HG03097 (cell line): ENCODE measurements around the gene HFE.
"Not testable (repeated sequence)": the region's sequence is repeated elsewhere in the genome, so short reads cannot be mapped to it uniquely, and the experiment has no call there.

Source experiments
- ATAC-seq: cut with Tn5 transposase; IDR thresholded peaks from one replicate; pipeline ENCODE4 v1.9.1; 2021; ENCODE audit not compliant: unreplicated experiment, low FRiP score

HFE gene

DNA sequence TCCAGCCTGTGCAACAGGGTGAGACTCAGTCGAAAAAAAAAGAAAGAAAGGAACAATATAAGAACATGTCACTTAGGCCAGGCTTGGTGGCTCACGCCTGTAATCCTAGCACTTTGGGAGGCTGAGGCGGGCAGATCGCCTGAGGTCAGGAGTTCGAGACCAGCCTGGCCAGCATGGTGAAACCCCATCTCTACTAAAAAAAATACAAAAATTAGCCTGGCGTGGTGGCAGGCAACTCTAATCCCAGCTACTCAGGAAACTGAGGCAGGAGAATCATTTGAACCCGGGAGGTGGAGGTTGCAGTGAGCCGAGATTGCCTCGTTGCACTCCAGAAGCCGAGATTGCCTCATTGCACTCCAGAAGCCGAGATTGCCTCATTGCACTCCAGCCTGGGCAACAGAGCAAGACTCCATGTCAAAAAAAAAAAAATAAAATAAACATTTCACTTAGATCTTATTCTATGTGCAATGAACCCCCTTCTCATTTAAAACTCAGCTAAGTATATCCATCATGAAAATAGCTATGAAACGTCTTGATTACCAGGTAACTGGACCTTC, 28.7 kb upstream of the HFE start:
- not testable (repeated sequence) for ATAC-seq

DNA sequence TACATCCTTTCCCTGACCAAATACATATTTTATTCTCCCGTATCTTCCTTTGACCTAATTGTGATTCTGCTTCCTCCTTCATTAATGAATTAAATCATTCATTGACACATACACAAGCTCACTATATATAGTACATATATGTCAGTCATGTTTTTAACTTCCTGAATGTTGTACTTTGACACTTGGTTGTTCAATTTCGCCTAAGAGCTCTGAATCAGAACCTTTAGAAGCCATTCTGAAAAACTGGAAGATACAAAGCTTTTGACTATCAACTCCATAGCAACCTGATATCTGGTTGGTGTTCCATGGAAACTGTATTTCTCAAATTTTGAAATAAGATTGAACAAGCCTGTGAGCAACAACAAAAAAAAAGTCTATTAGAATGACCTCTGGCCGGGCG, 27.3 kb upstream of the HFE start:
- no peak for ATAC-seq

DNA sequence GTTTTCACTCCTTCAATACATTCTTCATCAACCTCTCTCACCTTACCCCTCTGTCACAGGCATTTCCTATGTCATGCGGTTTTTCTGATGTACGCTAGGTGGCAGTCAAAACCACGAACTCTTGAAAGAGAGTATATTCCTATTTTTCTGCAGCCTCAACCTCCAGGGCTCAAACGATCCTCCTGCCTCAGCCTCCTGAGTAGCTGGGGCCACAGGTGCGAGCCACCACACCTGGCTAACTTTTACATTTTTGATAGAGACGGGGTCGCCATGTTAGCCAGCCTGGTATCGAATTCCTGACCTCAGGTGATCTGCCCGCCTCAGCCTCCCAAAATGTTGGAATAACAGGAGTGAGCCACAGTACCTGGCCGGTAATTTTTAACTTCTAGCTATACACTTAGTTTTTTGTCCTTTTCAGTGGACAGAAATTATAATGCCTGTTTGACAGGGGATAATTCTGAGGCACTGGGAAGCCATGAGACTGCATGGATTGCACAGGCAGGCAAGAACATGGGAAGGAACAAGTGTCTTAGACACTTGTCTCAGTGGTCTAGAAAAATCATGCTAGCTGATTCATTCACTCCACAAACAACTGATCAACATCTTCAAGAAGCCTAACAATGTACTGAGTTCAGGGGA, 22.5 kb upstream of the HFE start:
- no peak for ATAC-seq

DNA sequence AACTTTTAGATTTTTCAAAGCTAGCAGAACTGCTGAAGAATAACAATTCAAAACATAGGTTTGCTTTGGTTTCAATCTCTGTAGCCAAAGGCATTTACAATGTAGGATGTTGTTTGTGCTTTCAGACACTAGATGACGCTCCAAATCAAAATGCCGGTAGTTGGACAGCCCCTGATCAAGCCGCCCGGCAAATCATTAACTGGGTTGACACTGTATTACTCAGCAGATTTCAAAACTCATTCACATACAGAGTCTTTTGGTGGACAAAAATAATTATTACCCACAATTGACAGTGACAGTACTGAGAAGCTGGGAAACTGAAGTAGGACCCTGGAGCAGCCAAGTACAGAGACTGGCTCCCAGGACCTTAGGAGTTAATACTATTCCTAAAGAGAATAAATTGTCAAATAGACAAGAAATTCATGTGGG, 21.3 kb upstream of the HFE start:
- ATAC-seq = peak; percentile 86

DNA sequence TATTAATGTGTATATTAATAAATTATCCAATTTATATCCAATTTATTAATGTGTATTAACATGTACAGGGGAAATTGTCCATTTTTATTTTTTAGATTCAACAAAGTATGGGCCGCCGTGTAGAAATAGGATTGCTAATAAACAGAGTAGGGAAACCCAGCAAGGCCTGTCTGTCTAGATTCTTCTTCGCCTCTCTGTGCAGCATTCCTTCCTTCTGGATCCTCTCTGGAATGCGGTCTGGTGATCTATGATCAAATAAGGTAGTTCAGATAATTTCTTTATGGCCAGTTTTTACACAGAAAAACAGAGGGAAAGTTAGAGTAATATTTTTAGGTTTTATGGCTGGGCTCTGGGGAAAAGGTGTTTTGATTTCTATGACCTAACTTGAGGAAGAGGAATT, 19.9 kb upstream of the HFE start:
- ATAC-seq = no peak

DNA sequence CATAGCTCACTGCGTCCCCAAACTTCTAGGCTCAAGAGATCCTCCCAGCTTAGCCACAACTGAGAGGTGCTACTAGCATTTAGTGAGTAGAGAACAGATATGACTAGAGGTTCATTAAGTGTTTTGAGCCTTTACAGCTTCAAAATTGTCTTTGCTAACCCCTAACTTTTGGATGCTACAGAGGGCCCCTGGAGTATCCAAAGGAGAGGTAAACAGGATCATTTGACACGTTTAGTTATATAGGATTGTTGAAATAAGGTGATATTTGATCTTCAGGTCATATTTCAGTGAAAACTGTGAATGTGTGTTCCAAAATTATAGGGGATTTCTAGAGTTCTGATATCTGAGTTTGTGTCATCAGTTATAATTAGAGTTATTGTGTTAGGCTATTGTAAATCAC, 19.2 kb upstream of the HFE start:
- ATAC-seq = no peak

DNA sequence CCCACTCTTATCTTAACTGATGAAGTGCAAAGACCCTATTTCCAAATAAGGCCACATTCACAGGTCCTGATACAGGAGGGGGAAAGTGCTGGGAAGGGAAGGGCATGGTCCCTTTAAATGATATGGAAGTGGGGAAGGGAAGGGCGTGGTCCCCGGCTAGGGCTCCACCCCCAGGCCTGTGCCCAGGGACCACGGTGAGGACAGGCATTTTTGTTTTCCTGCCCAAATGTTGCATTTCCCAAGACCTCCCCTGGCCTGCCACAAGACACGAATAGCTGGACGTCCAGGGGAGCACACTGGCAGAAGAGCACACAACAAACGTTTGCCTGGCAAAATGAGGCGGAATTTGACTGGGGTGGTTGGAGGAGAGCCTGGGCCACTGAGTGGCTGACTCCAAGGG, 16.1 kb upstream of the HFE start:
- ATAC-seq = no peak

DNA sequence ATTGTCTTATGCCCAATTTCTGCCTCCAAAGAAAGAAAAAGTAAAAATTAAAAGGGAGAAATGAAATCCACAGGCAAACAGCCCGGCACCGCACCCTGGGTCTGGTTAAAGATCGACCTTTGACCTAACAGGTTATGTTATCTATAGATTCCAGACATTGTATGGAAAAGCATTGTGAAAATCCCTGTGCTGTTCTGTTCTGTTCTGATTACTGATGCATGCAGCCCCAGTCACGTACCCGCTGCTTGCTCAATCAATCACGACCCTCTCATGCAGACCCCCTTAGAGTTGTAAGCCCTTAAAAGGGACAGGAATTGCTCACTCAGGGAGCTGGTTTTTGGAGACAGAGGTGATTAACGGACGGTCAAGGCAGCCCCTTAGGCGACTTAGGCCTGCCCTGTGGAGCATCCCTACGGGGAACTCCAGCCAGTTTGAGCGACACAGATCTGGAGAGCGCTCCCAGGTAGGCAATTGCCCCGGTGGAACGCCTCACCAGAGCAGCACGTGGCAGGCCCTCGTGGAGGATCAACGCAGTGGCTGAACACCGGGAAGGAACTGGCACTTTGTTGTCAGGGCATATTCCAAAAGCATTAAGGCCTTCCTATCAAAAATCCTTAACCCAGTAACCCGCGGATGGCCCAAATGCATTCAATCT, 12.0 kb upstream of the HFE start:
- ATAC-seq = no peak

DNA sequence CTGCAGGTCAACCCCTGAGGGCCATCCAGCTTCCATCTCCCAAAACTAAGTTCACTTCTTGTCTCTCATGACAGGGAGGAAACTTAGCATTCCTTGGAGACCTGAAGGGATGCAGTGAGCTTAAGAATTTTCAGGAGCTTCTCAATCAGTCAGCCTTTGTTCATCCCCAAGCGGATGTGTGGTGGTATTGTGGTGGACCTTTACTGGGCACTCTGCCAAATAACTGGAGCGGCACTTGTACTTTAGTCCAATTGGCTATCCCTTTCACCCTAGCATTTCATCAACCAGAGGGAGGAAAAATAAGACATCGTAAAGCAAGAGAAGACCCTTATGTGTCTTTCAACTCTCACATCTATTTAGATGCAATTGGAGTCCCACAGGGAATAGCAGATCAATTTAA, 9.2 kb upstream of the HFE start:
- ATAC-seq = not testable (repeated sequence)

DNA sequence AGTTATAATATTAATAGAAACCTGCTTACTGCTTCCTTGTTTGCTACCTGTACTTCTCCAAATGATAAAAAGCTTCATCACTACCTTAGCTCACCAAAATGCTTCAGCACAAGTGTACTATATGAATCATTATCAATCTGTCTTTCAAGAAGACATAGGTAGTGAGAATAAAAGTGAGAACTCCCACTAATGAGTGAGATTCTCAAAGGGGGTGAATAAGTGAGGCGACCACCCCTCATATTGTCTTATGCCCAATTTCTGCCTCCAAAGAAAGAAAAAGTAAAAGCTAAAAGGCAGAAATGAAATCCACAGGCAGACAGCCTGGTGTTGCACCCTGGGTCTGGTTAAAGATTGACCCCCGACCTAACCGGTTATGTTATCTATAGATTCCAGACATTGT, 6.1 kb upstream of the HFE start:
- not testable (repeated sequence) for ATAC-seq

DNA sequence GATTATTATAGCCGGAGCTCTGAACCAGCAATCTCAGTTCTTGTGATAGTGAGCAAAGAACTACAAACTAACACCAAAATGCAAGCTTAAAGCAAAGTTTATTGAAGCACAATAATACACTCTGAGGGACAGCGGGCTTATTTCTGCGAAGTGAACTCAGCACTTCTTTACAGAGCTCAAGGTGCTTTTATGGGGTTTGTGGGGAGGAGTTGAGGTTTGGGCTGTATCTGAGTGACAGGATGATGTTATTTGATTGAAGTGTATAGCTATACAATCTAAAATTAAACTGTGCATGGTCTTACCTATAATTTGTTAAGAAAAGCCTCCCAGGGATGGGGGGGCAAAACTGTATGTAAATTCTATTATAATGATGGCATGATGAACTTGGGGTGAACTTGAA, 1.0 kb upstream of the HFE start:
- no peak for ATAC-seq

DNA sequence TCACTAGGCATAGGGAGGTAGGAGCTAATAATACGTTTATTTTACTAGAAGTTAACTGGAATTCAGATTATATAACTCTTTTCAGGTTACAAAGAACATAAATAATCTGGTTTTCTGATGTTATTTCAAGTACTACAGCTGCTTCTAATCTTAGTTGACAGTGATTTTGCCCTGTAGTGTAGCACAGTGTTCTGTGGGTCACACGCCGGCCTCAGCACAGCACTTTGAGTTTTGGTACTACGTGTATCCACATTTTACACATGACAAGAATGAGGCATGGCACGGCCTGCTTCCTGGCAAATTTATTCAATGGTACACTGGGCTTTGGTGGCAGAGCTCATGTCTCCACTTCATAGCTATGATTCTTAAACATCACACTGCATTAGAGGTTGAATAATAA, 1.1 kb downstream of the HFE start:
- no peak for ATAC-seq

DNA sequence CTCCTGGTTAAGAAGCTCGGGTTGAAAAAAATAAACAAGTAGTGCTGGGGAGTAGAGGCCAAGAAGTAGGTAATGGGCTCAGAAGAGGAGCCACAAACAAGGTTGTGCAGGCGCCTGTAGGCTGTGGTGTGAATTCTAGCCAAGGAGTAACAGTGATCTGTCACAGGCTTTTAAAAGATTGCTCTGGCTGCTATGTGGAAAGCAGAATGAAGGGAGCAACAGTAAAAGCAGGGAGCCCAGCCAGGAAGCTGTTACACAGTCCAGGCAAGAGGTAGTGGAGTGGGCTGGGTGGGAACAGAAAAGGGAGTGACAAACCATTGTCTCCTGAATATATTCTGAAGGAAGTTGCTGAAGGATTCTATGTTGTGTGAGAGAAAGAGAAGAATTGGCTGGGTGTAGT, 2.0 kb downstream of the HFE start:
- no peak for ATAC-seq

DNA sequence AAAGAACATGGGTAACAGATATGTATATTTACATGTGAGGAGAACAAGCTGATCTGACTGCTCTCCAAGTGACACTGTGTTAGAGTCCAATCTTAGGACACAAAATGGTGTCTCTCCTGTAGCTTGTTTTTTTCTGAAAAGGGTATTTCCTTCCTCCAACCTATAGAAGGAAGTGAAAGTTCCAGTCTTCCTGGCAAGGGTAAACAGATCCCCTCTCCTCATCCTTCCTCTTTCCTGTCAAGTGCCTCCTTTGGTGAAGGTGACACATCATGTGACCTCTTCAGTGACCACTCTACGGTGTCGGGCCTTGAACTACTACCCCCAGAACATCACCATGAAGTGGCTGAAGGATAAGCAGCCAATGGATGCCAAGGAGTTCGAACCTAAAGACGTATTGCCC, 5.2 kb downstream of the HFE start:
- ATAC-seq = no peak

DNA sequence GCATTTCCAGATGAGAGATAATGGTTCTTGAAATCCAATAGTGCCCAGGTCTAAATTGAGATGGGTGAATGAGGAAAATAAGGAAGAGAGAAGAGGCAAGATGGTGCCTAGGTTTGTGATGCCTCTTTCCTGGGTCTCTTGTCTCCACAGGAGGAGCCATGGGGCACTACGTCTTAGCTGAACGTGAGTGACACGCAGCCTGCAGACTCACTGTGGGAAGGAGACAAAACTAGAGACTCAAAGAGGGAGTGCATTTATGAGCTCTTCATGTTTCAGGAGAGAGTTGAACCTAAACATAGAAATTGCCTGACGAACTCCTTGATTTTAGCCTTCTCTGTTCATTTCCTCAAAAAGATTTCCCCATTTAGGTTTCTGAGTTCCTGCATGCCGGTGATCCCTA, 6.8 kb downstream of the HFE start:
- no peak for ATAC-seq

DNA sequence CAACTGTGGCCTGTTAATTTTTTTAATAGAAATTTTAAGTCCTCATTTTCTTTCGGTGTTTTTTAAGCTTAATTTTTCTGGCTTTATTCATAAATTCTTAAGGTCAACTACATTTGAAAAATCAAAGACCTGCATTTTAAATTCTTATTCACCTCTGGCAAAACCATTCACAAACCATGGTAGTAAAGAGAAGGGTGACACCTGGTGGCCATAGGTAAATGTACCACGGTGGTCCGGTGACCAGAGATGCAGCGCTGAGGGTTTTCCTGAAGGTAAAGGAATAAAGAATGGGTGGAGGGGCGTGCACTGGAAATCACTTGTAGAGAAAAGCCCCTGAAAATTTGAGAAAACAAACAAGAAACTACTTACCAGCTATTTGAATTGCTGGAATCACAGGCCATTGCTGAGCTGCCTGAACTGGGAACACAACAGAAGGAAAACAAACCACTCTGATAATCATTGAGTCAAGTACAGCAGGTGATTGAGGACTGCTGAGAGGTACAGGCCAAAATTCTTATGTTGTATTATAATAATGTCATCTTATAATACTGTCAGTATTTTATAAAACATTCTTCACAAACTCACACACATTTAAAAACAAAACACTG, 10.1 kb downstream of the HFE start:
- no peak for ATAC-seq

DNA sequence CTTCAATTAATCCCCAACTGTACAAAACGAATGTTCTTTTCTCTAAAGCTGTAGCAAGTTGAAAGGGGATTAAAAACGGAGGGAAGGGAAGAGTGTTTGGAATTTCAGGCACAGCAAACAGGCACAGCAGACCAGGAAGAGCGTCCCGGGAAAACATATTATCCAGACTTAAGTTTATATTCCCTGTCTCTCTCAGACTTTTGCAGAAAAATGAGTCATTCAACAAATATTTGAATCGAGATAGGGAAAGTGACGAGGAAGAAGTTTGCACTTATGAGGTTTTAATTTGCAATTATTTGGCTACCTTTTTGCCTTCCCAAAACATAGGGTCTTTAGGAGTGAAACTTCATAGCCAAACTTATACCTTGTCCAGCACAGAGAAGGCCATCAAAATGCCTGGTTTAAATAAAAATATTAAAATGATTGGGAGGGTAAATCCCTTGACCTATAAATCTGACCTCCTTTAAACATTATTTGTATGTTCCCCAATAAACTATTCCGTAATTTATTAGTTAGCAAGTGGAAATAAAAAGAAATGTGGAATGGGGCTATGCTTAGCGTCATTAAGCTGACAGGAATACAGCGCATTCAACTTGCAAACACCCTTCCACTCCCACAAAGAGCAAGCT, 16.0 kb downstream of the HFE start:
- peak; percentile 72 for ATAC-seq

DNA sequence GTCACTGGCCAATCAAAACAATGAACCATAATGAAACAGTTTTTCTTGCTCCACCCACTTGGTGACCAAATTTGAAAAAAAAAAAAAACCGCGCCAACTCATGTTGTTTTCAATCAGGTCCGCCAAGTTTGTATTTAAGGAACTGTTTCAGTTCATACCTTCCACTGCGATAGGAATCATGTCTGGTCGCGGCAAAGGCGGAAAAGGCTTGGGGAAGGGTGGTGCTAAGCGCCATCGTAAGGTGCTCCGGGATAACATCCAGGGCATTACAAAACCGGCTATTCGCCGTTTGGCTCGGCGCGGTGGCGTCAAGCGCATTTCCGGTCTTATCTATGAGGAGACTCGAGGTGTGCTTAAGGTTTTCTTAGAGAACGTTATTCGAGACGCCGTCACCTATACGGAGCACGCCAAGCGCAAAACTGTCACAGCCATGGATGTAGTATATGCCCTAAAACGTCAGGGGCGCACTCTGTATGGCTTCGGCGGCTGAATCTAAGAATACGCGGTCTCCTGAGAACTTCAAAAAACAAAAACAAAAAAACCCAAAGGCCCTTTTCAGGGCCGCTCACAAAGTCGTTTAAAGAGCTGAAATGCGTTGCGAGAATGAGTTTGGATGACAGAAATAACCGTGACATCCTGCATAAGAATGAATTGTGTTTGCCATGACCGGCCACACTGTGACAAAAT, 16.7 kb downstream of the HFE start:
- peak; percentile 90 for ATAC-seq

DNA sequence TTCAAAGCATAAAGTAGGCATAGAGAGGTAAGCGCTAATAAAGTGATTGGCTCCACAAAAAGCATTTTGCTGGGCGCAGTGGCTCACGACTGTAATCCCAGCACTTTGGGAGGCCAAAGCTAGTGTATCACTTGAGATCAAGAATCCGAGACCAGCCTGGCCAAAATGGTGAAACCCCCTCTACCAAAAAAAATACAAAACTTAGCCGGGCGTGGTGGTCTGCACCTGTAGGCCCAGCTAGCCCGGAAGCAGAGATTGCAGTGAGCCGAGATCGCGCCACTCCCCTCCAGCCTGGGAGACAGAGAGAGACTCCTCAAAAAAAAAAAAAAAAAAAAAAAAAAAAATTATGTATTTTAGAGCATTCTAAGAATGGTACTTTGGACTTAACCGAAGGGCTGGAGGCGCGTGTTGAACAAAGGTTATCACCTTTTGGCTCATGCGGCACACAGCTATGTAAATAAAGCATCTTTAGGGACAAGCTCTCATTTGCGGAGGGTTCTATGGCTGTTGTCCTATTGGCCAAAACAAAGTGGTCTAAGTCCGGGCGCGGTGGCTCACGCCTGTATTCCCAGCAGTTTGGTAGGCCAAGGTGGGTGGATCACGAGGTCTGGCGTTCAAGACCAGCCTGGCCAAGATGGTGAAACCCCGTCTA, 17.4 kb downstream of the HFE start:
- no peak for ATAC-seq

DNA sequence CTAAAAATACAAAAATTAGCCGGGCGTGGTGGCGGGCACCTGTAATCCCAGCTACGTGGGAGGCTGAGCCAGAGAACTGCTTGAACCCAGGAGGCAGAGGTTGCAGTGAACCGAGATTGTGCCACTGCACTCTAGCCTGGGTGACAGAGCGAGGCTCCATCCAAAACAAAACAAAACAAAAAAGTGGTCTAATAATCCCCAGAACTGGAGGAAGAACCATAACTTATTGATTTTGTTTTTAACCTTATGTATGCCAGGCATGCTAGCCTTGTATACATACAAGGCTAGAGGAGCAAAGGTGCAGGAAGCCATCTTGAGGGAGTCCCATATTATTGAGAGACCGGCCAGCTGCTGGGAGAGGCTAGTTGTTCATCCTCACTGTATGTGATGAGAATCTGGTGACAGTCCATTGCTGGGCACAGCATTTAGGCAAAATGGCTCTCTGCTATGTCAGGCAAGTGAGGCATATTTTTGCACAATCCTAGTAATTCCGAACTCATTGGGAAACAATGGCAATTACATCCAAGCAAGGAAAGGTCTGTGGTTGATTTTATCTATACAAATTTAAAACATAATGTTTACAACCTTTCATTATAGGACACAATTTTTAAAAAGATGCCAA, 18.0 kb downstream of the HFE start:
- no peak for ATAC-seq
